ENCODE data around the gene QARS1. TPM values are rescaled to one million over a fixed set of nuclear protein-coding genes. Genes with fewer than 3 reads are reported as not detected.

Gene QARS1
- total and polyA plus RNA-seq, 10 of the 15 experiments (the other 5 are each of a cell fraction or from before 2014, with no cell fraction given): 168 to 476 (median 318) TPM

GRCh38 chr3:49111347-49111746 lies 6.8 kb upstream of the QARS1 start:
- Histone ChIP-seq H3K4me1 (ENCODE audit: control insufficient read depth, insufficient read depth, low read length) (no peaks in the 10 kb centered on the region), H2AFZ (ENCODE audit: control insufficient read depth, low read depth, low read length) (no peak overlapping the region), H3K4me2 (ENCODE audit: control insufficient read depth, insufficient read depth) (no peak overlapping the region), H3K27me3 (replicated peaks in 1 of 2; ENCODE audit: control insufficient read depth in 2 of 2, insufficient read depth in 2 of 2, low read length in 1 of 2) (no peaks in the 10 kb centered on the region), H3K9me3 (replicated peaks; ENCODE audit: control insufficient read depth, insufficient read depth, low read length) (no peaks in the 10 kb centered on the region), H4K20me1 (ENCODE audit: control insufficient read depth, insufficient read depth) (no peaks in the 10 kb centered on the region; the same call in 1 of the 2 replicates), H3K79me2 (ENCODE audit: control insufficient read depth, insufficient read depth, low read length) (no peaks in the 10 kb centered on the region), H3K27ac (ENCODE audit: control insufficient read depth, insufficient read depth) (no peak overlapping the region), H3K9ac (ENCODE audit: control insufficient read depth, insufficient read depth, low read length) (no peak overlapping the region), H3K4me3 (no peak overlapping the region), H3K36me3 (ENCODE audit: control insufficient read depth in 2 of 2, insufficient read depth in 2 of 2, low read length in 1 of 2) (peaks cover 32 to 49% of the 10 kb centered on the region in 2 experiments)
- ChIA-PET CTCF (no interaction called here), RAD21 (ENCODE audit: unreplicated experiment) (no interaction called here), POLR2A (interaction anchor here (0.9 kb wide), 1 partner anchor 31 kb away, joined by 4 read pairs; no protein-coding TSS in a partner anchor), SMC1A (ENCODE audit: uncharacterized antibody, unreplicated experiment) (no interaction called here)
- TF ChIP-seq MLLT1 (IDR thresholded peaks at IDR 0.05) (no peak), DPF2 (IDR thresholded peaks at IDR 0.05) (no peak), ETV6 (conservative IDR thresholded peaks at IDR 0.05 in 1 of 2, IDR thresholded peaks at IDR 0.05 in 1 of 2; ENCODE audit: borderline replicate concordance in 1 of 2, low read depth in 1 of 2) (no peak), MYC (IDR thresholded peaks at IDR 0.05; ENCODE audit: insufficient read depth, insufficient read length, insufficient replicate concordance, low read length, severe bottlenecking) (no peak), STAT1 (conservative IDR thresholded peaks at IDR 0.05) (no peak), SREBF1 (IDR thresholded peaks at IDR 0.05; ENCODE audit: low read length) (no peak), SIX5 (IDR thresholded peaks at IDR 0.05; ENCODE audit: low read depth, low read length, severe bottlenecking) (no peak), ATF3 (IDR thresholded peaks at IDR 0.05; ENCODE audit: borderline replicate concordance, extremely low read depth, low read depth, low read length) (no peak), TAF1 (IDR thresholded peaks at IDR 0.05; ENCODE audit: borderline replicate concordance, low read depth, low read length) (no peak), RFX5 (IDR thresholded peaks at IDR 0.05; ENCODE audit: low read depth, low read length) (no peak), POLR2A (IDR thresholded peaks at IDR 0.05; ENCODE audit: low read depth, low read length) (no peak; the same call in 1 of the 2 replicates), CREB1 (IDR thresholded peaks at IDR 0.05; ENCODE audit: low read depth) (no peak), IKZF1 (conservative IDR thresholded peaks at IDR 0.05) (no peak), GATAD2B (conservative IDR thresholded peaks at IDR 0.05; ENCODE audit: low read depth) (no peak), SMAD5 (IDR thresholded peaks at IDR 0.05; ENCODE audit: low read depth) (no peak), NRF1 (conservative IDR thresholded peaks at IDR 0.05; ENCODE audit: low read depth, low read length) (no peak), ZNF24 (IDR thresholded peaks at IDR 0.05) (no peak), FOS (IDR thresholded peaks at IDR 0.05; ENCODE audit: borderline replicate concordance, extremely low read depth, insufficient read length) (no peak)
- DNase-seq (ENCODE audit: low read depth, low spot score) (no peak), FAIRE-seq (no peak), ATAC-seq (no peak)
- BruUV-seq (replicated peaks): no TSS peak
- in situ Hi-C loops (cut with MboI): no loop called here
- intact Hi-C loops (cut with micrococcal nuclease; ENCODE audit: unreplicated experiment): no loop called here
- WGBS (ENCODE audit: insufficient coverage, insufficient replicate concordance, low lambda C conversion rate, missing lambda C conversion rate): 92% methylated on average over 6 of the region's 6 CpGs
